Measurements from ENCODE around the gene IQCM. TPM values are rescaled to one million over a fixed set of nuclear protein-coding genes. Genes with fewer than 3 reads are reported as not detected.

Gene IQCM
- polyA plus RNA-seq, 3 donors = not detected

DNA sequence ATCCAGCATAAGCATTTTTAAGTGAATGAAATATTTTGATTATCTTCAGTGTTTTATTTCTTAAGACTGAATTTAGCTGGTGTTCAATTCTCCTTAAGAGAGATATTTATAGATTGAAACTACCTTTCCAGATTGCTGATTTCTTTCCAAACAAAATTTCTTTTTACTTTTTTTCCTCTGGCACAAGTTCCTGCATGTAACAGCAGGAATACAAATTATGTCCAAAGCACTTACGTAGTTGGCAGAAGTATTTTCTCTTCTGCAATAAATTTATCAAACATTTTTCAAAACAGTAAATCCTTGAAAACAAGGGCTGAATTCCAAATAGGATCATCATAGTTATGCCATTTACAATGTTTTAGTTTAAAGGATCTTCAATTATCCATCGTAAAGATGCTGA, 412.6 kb downstream of the IQCM start:
- Histone ChIP-seq H3K4me2 (replicated peaks; ENCODE audit: extremely low read depth, low read length, poor library complexity, severe bottlenecking) (no peak overlapping the region), H3K4me1 (ENCODE audit: control insufficient read depth in 1 of 2, insufficient read depth in 2 of 2, low read length in 2 of 2) (no peaks in the 10 kb centered on the region), H3K27ac (ENCODE audit: low read depth in 1 of 2, low read length in 2 of 2) (no peak overlapping the region), H4K20me1 (ENCODE audit: insufficient read depth, low read length) (no peaks in the 10 kb centered on the region), H3K4me3 (replicated peaks in 1 of 3; ENCODE audit: low read depth in 2 of 3, low read length in 3 of 3) (no peak overlapping the region), H3K9me3 (replicated peaks in 1 of 2; ENCODE audit: control insufficient read depth in 1 of 2, insufficient read depth in 1 of 2, low read length in 2 of 2) (peaks cover 0 to 7% of the 10 kb centered on the region in 2 donors), H2AFZ (ENCODE audit: insufficient read depth, low read depth, low read length, poor library complexity, severe bottlenecking) (no peak overlapping the region), H3K36me3 (replicated peaks in 1 of 2; ENCODE audit: control insufficient read depth in 1 of 2, insufficient read depth in 2 of 2, low read length in 2 of 2) (no peaks in the 10 kb centered on the region), H3K79me2 (ENCODE audit: insufficient read depth, low read length) (no peaks in the 10 kb centered on the region), H3K27me3 (ENCODE audit: control insufficient read depth in 2 of 2, insufficient read depth in 2 of 2, low read length in 2 of 2) (no peaks in the 10 kb centered on the region), H3K9ac (ENCODE audit: insufficient read depth, low read length, poor library complexity, severe bottlenecking) (no peak overlapping the region)
- peaks cover 0 to 3% (median 2%) of the 10 kb centered on the region in 7 donors for H3K9me3 Mint-ChIP-seq
- intact Hi-C loops (cut with micrococcal nuclease) = no loop called here
- no peak for DNase-seq
- no peak overlapping the region for H3K4me3 Mint-ChIP-seq
- H3K27me3 Mint-ChIP-seq (ENCODE audit: low read depth in 3 of 3) = no peaks in the 10 kb centered on the region
- H3K27ac Mint-ChIP-seq = no peak overlapping the region
- no CpG with 5 or more reads among the region's 2 CpGs for WGBS (ENCODE audit: insufficient coverage)
- TF ChIP-seq, protein P1, sequence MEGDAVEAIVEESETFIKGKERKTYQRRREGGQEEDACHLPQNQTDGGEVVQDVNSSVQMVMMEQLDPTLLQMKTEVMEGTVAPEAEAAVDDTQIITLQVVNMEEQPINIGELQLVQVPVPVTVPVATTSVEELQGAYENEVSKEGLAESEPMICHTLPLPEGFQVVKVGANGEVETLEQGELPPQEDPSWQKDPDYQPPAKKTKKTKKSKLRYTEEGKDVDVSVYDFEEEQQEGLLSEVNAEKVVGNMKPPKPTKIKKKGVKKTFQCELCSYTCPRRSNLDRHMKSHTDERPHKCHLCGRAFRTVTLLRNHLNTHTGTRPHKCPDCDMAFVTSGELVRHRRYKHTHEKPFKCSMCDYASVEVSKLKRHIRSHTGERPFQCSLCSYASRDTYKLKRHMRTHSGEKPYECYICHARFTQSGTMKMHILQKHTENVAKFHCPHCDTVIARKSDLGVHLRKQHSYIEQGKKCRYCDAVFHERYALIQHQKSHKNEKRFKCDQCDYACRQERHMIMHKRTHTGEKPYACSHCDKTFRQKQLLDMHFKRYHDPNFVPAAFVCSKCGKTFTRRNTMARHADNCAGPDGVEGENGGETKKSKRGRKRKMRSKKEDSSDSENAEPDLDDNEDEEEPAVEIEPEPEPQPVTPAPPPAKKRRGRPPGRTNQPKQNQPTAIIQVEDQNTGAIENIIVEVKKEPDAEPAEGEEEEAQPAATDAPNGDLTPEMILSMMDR (IDR thresholded peaks at IDR 0.05) = no peak
- H3K4me1 Mint-ChIP-seq = no peaks in the 10 kb centered on the region
- no peaks in the 10 kb centered on the region for H3K36me3 Mint-ChIP-seq

DNA sequence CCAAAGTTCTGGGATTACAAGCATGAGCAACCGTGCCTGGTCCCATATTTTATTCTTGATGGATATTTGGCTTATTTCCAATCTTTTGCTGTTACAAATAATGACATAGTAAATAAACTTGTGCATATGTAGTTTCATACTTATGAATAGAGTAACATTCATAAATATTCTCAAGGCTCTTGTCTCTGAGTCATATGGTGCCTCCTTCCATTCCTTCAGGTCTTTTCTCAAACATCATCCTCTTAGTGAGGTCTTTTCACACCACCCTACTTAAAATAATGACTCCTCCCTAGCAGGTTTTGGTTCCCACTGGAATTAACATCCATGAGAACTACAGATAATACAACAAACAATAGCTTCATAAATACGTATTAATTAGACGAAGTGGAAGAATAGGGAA, 416.6 kb downstream of the IQCM start:
- Histone ChIP-seq H3K9me3 (replicated peaks in 1 of 2; ENCODE audit: control insufficient read depth in 1 of 2, insufficient read depth in 1 of 2, low read length in 2 of 2) (peaks cover 0 to 4% of the 10 kb centered on the region in 2 donors), H3K79me2 (ENCODE audit: insufficient read depth, low read length) (no peaks in the 10 kb centered on the region), H3K4me3 (replicated peaks in 1 of 3; ENCODE audit: low read depth in 2 of 3, low read length in 3 of 3) (no peak overlapping the region), H3K27ac (ENCODE audit: low read depth in 1 of 2, low read length in 2 of 2) (no peak overlapping the region), H3K27me3 (ENCODE audit: control insufficient read depth in 2 of 2, insufficient read depth in 2 of 2, low read length in 2 of 2) (no peaks in the 10 kb centered on the region), H3K9ac (ENCODE audit: insufficient read depth, low read length, poor library complexity, severe bottlenecking) (no peak overlapping the region), H3K36me3 (replicated peaks in 1 of 2; ENCODE audit: control insufficient read depth in 1 of 2, insufficient read depth in 2 of 2, low read length in 2 of 2) (no peaks in the 10 kb centered on the region), H2AFZ (ENCODE audit: insufficient read depth, low read depth, low read length, poor library complexity, severe bottlenecking) (no peak overlapping the region), H3K4me1 (ENCODE audit: control insufficient read depth in 1 of 2, insufficient read depth in 2 of 2, low read length in 2 of 2) (no peaks in the 10 kb centered on the region), H4K20me1 (ENCODE audit: insufficient read depth, low read length) (no peaks in the 10 kb centered on the region), H3K4me2 (replicated peaks; ENCODE audit: extremely low read depth, low read length, poor library complexity, severe bottlenecking) (no peak overlapping the region)
- intact Hi-C loops (cut with micrococcal nuclease) = no loop called here
- no peaks in the 10 kb centered on the region for H3K4me1 Mint-ChIP-seq
- DNase-seq = no peak
- H3K27ac Mint-ChIP-seq = no peak overlapping the region
- H3K4me3 Mint-ChIP-seq = no peak overlapping the region
- H3K27me3 Mint-ChIP-seq (ENCODE audit: low read depth in 3 of 3) = no peaks in the 10 kb centered on the region
- H3K9me3 Mint-ChIP-seq = peaks cover 0 to 3% (median 0%) of the 10 kb centered on the region in 7 donors
- TF ChIP-seq, protein P1 (IDR thresholded peaks at IDR 0.05) = no peak
- no peaks in the 10 kb centered on the region for H3K36me3 Mint-ChIP-seq
- WGBS (ENCODE audit: insufficient coverage) = no CpG with 5 or more reads among the region's 3 CpGs

Measured in CD14-positive monocyte (primary cell).